CD4-positive, alpha-beta T cell treated with Interleukin-17A for 4 hours (primary cell): ENCODE measurements around the gene LIF.

Experiments
- DNase-seq: peaks from one replicate; pipeline ENCODE4 v3.0.0-alpha.2; 2020; ENCODE audit warnings: mixed read lengths

LIF gene

DNA sequence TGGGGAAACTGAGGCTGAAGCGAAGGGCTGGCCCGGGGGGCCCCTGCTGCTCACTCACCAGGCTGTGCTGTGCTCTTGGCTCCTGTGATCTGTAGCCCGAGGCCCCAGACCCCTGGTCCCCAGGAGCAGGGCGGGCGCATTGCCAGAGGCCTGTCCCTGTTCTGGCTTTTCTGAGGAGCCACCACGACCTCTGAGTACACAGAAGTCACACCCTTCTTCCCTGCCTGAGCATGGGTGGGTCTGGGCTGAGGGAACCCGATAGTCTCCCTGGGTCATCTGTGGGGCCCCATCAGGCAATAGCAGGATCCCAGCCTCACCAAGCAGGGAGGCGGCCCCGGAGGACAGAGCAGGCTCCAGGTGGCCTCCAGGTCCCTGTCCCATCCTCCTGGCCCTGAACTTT lies 37.6 kb upstream of the LIF start:
- DNase-seq: no peak

DNA sequence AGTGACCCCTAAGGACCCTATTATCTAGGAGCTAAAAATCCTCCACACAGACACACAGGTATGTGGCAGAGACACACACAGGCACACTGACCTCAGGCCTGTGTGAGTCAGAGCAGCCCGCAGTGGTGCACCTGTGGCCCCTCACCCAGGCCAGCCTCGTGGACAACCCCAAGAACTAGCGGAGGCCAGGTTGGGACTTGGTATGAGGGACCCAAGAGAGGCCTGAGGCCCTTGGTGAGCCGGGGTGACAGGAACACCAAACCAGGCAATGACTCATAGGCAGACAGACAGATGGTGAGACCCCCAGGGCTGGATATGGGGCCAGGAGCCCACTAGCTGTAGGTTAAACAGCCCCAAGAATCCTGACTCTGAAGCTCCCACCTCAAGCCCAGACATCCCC lies 36.8 kb upstream of the LIF start:
- no peak for DNase-seq

DNA sequence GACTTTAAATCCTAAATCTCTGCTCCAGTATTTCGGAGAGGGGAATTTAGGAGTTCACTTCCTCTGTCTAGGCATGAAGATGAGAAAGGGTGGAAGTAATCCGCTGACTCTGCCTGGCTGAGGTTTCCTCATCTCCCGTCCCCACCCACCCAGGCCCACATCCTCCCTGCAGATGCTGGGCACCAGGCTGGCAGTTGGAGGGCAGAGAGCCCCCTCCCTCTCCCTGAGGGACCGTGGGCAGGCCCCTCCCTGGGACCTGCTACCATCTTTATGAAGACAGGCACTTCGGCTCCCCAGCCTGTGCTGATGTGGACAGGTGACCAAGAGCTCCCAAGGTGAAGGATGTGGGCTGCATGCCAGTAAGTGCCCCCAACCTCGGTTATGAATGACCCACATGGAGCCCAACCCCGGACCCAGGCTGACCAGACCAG lies 36.1 kb upstream of the LIF start:
- DNase-seq: no peak

DNA sequence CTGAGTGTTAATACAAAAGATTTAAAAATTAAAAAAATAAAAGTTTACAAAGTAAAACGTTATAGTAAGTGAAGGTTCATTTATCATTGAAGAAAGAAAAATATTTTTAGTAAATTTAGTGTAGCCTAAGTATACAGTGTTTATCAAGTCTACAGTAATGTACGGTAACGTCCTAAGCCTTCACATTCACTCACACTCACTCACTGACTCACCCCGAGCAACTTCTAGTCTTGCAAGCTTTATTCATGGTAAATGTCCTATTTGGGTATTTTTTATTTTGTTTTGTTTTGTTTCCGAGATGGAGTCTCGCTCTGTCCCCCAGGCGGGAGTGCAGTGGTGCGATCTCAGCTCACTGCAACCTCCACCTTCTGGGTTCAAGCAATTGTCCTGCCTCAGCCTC lies 33.9 kb upstream of the LIF start:
- DNase-seq: no peak

DNA sequence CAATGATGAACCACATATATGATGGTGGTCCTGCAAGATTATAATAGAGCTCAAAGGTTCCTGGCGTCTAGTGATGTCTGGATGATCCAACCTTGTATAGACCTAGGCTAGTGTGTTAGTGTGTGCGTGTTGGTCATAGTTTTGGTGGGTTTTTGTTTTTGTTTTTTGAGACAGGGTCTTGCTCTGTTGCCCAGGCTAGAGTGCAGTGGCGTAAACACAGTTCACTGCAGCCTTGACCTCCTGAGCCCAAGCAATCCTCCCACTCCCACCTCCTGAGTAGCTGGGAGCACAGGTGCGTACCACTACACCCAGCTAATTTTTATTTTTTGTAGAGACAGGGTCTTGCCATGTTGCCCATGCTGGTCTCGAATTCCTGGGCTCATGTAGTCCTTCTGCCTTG lies 33.4 kb upstream of the LIF start:
- no peak for DNase-seq

DNA sequence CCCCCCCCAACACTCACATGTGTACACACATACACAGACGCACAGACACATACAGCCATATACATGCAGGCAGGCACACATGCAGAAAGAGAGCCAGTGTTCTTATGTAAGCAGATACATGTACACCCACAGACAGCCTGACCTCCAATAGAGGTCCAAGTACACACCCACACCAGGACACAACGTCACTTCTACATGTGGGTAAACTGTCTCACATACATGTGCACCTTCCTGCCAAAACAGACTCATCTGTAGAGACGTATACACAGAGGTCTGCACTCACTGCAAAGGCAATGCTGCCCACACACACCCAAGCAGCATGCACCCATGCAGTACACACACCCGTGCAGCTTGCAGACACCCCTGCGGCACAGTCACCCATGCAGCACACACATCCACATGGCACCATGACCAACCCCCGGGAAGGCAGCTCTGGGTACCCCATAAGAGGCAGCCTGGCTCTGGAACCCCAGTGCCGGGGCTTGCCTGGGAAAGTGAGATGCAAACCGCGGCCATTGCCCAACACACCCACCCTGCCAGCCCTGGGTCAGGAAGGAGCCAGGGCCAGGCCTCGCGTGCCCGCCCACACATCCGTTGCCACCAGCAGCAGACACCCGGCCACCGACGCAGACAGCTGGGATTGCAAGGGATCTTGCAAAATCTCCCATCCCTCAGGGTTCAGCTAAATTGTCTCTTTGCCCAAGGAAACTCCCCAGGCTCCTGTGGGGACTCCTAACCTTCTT lies 32.7 kb upstream of the LIF start:
- peak; percentile 20 for DNase-seq

DNA sequence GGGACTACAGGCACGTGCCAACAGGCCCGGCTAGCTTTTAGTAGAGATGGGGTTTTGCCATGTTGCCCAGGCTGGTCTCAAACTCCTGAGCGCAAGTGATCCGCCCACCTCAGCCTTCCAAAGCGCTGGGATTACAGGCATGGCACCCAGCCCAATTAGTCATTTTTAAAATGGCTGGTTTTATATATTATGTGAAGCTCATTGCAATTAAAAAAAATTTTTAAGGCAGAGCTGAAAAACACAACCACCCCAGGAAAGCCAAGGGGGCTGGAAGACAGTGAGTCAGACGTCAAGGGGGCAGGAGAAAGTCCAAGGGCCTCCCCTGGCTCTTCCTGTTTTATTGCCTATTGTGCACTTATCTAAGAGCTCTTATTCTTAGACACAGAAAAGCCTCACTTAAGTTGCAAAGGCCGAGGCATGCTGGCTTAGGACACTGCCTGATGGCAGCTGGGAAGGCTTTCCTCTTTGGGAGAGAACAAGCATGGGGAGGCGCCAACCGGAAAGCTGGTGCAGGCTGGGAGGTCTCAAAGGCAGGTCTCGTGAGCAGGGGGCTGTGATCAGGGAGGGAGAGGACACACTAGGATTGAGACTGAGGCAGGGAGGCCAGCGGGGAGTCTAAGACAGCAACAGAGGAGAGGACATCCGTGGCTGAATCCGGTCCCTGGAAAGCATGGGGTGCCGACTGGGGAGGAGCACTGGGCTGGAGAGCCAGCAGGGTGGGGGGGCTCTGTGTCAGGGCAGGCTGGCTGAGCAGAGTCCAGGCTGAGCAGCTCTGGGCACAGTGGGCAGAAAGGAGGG lies 31.2 kb upstream of the LIF start:
- DNase-seq: no peak

DNA sequence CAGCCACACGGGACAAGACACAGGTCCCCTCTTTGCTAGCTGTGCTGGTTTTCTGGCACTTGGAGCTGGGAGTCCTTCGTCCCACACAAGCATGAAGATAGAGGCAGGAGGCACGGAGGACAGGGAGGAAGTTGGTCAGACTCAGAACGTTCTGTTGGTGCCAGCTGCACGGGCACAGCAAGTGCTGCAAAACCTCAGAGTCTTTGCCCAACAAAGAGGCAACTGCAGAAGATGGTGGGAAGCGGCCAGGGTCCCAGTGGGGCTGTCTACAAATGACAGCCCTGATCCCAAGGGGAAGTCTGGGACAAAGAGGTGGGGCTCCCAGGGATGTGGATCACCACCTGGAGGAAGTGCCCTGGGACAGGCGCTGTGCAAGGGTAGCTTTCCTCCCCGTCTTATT lies 29.5 kb upstream of the LIF start:
- peak; percentile 21 for DNase-seq

DNA sequence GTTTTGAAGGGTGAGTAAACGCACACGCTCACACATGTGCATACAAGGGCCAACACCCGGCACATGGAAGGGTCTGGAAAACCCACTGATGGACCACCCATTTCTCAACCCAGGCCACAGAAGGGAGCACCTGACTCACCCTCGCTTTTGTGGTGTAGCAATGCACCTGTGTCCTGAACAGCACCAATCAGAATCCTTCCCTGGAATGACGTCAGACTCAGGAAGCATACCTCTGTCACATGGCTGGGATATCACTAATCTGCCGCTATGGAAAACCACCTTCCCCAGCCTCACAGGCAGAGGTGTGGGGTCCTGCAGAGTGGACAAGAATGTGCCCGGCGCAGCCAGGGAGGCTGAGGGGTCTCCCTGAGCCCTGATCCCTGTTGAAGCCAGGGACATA lies 29.1 kb upstream of the LIF start:
- DNase-seq: peak; percentile 50

DNA sequence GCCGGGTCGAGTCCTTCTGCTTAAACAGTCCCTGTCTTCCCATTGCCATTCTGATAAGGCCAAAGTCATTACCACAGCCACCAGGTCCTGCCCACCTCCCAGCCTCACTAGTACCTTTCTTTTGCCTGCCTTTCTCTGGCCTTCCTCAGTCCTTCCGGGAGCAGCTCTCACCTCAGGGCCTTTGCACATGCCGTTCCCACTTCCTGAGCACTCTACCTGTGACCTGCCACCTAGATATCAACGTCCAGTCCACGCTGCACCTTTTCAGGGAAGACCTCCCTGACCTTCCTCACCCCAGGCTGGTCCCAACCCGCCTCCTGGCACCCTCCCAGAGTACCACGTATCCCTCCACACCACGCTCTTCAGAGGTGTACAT lies 27.9 kb upstream of the LIF start:
- DNase-seq: no peak

DNA sequence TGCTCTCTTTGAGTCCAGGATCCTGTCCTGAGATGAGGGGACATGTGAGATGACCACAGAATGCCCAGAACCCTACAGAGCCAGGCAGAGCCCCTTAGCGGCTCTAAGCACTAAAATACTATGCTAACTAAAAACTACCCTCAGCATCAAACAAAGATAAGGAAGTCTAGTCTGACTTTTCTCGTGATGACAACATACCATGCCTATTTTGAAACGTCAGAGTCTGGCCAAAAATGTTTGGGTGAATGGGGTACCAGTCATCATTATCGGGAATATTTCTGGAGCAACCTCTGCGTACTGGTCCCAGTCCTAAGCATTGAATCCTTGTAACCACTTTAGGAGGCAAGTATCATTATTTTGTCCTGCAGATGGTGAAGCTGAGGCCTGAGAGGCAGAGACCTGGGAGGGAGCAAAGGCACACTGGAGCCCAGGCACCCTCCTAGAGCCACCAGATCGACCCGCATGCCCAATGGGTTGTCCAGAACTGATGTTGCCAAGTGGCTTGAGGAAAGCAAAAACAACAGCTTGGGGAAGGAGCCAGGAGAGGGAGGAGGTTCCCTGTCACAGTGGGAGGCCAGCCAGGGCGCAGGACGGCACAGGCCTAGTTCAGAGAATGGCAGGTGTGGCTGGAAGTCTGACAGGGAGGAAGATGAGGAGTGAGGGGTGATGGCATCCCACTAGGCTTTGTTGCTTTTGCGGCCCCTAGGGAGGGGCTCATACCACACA lies 27.3 kb upstream of the LIF start:
- no peak for DNase-seq

DNA sequence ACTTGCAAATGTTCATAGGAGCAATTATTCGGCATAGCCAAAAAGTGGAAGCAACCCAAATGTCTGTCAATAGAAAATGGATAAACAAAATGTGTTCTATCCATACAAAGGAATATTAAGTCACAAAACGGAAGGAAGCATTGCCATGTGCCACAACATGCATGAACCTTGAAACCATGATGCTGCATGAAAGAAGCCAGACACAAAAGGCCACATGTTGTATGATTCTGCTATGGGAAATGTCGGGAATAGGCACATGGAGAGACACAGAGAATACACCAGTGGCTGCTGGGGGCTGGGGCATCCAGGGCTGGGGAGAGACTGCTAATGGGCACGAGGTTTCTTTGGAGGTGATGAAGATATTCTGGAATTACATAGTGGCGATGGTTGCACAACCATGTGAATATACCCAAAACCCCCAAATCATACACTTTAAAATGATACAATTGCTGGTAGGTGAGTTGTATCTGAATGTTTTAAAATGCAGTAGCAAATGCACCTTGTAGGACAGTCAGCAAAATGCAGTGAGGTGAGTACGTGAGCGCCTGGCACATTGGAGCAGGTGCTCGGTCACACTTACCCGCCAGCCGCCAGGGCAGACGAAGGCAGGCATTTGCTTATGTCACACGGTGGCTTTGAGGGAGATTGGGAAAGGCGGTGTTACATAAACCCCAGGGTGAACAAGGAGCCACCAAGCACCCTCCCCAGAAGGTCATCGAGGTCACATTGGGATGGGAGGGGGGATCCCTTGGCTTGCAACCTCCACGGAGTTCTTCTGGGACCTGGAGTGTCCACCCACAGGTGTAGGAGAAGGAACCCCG lies 26.4 kb upstream of the LIF start:
- DNase-seq: no peak

DNA sequence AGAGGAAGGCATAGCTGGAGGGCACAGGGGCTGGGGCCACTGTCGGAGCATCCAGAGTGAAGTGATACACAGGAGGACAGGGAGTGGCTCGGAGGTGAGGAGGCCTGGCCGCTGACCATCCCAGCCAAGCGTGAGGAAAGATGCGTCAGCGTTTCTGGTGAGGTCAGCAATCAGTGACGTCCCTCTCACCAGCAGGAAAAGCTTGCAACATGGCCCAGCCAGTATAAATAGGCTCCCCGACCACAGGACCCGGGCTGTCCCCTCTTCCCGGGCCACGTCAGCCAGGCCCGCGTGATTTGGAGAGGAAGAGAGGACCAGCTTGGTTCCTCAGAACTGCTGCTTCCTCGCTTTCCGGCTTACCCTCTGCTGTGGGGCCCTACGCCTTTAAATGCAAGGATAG lies 24.3 kb upstream of the LIF start:
- no peak for DNase-seq

DNA sequence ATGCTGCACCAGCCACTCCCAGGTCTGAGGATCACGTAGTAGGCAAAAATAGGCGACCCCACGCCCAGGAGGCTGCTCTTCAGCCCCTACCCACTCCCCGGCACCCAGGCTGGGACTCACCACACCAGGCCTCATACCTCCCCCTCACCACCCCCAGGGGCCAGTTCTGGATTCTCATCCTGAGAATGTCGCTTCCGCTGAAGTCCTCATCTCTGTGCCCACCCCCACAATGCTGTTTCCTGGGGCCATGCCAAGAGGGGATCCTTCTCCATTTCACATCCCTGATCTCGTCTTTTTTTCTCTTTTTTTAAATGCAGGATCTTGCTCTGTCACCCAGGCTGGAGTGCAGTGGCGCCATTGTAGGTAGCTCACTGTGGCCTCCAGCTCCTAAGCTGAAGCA lies 21.8 kb upstream of the LIF start:
- DNase-seq: no peak

DNA sequence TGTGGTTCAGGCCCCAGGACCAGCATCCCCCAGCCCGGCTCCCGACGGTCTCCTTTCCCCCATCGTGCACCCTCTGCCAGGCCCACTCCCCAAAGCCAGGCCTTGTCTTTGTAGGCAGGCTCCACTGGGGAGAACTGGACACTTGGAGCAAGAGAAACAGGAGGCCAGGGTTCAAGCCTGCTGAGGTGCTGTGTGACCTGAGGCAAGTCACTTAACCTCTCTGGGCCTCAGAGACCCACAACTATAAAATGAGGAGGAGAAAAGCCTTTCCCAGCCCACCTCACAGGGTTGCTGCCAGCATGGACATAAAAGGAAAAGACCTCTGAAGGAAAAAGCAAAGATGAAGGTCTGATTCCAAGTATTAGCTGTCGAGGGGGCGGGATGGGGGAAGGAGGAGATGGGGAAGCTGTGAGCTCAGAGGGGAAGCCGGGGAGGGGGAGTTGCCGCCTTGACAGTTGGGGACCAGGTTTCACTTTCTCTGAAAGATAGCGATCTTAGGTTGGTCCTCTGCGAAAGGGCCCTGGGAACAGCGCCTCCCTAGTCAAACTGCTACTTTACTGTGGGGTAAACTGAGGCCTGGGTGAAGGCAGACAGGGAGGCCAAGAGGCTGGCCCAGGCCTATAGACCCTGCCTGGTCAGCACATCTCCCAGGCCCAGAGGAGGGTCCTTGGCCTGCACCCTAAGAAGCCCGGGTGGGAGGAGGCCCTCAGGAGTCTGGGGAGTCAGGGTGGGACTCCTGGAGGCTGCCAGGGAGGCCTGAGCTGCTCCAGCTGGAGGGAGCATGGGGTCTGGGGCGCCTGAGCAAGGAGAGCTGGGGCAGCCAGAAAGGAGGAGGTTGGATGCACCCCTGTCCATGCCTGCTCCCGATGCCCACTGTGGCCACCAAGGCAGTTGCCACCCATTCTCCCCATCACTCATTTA lies 21.1 kb upstream of the LIF start:
- peak; percentile 57 for DNase-seq

DNA sequence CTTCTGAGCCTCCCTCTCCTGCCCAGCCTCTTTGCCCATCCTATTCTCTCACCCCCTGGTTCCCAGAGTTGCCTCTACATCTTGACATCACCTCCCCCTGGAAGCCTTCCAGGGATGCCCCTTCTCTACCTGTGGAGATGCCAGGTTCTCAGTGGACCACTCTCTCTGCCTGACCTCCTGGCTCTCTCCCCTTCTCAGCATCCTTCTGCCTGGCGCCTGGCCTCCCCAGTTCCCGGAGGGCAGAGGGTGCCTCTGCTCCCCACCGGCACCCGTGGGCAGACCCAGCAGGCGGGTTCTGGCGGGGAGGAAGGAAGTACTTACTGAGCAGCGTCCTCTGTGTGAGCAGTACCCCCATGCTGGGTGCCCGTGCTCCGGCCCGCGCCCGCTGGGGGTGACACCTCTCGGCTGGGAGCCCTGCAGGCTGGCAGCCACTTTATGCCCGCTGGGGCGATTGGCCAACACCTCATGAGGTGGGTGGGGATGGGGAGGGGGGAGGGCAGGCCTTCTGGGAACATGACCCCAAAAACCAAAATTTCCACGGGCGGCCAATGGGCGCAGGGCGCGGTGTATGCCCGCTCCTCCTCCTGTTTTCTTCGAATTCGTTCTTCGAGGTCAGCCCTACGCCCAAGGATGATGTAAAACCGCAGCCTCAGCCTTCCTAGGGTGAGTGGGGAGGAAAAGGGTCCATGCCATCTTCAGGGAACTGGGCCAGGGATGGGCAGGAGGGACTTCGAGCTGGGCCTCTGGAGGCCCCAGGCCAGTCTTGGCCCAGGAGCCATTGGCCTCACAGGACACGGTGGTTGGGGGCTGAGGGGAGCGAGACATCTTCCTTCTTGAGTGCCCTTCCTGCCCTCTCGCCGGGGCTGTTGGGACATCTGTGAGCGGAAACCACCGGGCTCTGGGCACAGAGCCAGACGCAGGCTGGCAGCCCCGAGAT lies 20.2 kb upstream of the LIF start, which contains the start of gene OSM:
OSM (minus strand) TSS at position 407 of the 937 bp plus-strand sequence; CDS start at position 355, 52 bp downstream.
- peak; percentile 77 for DNase-seq

DNA sequence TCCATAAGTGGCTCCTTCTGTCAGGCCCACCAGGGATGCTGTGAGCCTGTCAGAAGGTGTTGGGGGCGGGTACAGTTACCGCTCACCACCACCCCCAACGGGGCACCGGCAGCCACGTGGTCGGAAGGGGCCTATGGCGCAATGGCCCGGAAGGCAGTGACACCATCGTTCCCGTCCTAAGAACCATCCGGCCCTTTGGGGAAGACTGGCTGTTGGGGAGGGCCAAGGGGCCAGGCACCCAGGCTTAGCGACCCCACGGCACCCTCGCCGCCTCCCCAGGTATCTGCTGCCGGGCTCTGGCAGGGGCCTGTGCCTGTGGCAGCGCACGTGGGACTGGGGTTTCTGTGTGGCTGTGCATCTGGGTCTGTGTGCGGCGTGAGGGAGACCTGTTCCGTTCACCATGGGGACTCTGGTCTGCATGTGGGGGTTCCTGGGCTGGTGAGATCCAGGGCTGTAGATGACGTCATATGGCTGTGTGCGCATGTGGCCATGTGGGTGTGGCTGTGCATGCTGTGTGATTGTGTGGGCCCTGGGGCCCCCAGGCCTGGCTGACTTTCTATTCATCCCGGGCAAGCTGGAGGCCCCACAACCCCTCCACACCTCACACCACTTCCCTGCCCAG lies 19.4 kb upstream of the LIF start:
- DNase-seq: peak; percentile 82

DNA sequence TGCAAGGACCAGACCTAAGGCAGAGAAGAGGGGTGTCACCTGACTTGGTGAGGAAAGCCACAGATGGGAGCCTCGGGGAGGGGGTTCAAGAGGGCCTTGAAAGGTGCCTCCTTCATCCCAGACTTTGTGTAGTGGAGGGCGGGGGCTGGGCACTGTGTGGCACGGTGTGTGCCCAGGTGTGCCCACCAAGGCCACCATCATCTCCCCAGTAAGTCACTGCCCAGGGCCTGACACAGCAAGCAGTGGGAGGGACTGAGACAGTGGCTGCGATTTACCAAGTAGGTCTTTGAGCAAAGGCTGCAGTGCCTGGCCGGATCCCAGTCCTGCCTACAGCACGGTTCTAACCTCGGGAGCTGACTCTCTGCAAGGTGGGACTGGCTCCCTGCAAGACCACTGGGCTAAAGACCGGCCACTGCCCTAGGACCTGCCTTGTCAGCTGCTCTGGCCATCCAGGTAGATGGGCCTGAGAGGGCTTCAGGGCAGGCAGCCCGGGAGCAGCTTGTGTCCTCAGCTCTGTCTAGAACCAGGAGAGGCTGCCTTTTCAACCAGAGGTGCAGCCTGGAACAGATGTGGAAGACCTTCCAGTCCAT lies 18.7 kb upstream of the LIF start:
- DNase-seq: no peak

DNA sequence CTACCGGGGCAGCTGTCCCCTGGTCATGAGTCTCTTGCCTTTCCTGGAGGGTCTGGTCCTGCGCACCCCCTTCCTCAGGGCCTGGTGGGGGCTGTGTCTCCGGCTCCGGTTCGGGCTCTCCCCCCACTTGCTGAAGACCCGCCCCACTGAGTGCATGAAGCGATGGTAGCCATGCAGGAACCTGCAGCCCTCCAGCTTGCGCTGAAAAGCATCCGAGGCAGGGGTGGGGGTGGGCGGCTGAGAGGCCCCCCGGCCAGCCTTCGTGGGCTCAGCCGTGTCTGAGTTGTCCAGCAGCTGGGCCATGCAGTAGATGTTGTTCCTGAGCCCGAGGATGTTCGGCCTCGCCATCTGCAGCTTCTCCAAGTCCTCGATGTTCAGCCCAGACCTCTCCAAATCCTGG lies 17.3 kb upstream of the LIF start:
- no peak for DNase-seq
